Stimulated activated CD8-positive, alpha-beta memory T cell treated with anti-CD3 and anti-CD28 coated beads, Interleukin-12 subunit alpha, Interleukin-12 subunit beta, amount 100 ng/mL, for 1 hour (primary cell): ENCODE measurements around the gene CEP72.
"Not testable (repeated sequence)": the region's sequence is repeated elsewhere in the genome, so short reads cannot be mapped to it uniquely, and the experiment has no call there.

Experiments
- DNase-seq: peaks from one replicate; pipeline ENCODE4 v3.0.0-alpha.2; 2020; ENCODE audit warnings: low read depth

Gene CEP72

DNA sequence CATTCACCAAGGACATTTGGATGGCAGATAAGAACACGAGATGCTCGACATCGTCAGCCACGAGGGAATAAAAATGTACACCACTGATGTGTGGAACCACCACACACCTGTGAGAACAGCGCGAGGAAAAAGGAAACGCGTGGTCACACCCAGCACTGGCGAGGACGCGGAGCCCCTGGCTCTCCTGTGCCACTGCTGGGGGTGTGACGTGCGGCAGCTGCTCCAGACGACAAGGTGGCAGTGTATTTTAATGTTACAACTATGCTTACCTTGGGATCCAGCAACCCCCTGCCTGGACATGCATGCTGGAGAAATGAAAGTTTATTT, 13.6 kb upstream of the CEP72 start:
- DNase-seq = no peak

DNA sequence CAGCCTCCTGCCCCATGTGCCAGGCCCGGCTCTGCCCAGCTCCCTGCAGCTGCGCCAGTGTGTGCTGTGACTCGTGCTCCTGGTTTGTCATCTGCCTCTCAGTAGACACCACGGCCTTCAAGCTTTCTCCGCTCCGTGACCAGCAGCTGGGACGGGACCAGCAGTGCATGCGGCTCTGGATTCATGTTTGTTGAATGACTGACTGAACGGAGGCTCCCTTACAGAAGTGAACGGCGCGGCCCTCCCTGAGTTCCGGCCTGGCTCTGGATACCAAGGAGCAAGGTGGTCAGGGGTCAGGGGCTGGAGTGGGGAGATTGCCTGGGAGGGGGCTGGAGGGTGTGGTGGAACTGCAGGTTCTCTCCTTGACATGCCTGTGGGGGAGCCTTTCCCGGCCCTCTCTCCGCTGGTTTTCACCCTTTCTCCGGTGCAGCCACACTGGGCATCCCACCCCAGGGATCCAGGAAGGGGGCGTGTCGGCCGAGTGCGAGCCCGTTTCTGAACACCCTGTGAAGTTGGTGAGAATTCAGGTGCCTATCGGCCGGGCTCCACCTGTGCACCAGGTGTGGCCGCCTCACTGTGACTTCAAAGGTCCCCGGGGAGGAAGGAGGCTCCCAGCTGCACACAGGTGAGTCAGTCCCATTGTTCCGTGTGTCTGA, 11.1 kb upstream of the CEP72 start:
- no peak for DNase-seq

DNA sequence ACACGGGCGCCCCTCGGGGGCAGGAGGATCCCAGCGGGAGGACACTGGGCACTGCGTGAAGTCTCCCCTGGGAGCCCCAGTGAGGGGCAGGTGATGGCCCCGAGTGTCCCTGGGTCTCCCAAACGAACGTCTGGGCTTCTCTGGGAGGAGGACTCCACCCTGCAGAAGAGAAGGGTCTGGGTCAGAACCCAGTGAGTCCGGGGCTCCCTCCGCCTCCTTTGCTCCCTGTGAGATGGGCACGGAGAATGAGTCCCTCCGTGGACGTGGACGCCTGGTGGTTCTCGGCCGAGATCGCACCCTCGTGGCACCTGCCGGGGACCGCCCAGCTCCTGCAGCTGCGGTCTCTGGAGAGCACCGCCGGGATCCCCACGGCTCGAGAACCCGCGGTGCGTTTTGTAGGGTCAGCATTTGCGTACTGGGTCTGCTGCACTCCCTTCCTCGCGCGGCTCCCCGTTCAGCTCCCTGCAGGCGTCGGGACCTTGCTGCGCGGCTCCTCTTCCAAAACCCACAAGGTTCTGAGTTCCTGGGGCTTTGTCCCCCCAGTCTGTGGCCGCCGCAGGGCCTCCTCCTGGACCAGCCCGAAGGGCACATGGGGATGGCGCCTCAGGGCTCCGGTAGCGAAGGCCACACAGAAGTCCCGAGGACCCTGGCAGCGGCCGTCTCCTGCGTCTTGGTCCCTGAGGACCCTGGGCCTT, 10.2 kb upstream of the CEP72 start:
- DNase-seq = no peak

DNA sequence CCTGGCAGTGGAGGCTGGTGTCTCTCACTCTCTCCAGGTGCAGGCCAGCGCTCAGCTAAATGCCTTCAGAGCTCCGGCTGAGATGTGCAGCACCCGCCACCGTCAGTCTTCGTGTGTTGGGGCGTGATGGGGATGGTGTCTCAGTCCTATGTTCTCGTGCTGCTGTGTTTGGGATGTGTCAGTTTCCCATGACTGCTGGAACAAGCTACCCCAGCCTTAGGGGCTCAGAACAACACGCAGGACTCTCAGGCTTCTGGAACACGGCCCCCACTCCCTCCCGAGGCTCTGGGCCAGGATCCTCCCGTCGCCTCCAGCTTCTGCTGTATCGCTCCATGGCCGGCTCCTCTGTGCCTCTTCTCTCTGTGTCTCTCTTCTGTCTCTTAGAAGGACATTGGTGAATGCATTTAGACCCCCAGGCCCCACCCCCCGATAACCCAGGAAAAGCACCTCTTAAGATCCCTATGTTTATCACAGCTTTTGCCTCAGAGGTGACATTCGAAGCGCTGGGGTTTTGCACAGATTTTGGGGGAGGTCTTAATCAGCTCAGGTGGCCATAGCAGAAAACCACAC, 9.6 kb upstream of the CEP72 start:
- no peak for DNase-seq

DNA sequence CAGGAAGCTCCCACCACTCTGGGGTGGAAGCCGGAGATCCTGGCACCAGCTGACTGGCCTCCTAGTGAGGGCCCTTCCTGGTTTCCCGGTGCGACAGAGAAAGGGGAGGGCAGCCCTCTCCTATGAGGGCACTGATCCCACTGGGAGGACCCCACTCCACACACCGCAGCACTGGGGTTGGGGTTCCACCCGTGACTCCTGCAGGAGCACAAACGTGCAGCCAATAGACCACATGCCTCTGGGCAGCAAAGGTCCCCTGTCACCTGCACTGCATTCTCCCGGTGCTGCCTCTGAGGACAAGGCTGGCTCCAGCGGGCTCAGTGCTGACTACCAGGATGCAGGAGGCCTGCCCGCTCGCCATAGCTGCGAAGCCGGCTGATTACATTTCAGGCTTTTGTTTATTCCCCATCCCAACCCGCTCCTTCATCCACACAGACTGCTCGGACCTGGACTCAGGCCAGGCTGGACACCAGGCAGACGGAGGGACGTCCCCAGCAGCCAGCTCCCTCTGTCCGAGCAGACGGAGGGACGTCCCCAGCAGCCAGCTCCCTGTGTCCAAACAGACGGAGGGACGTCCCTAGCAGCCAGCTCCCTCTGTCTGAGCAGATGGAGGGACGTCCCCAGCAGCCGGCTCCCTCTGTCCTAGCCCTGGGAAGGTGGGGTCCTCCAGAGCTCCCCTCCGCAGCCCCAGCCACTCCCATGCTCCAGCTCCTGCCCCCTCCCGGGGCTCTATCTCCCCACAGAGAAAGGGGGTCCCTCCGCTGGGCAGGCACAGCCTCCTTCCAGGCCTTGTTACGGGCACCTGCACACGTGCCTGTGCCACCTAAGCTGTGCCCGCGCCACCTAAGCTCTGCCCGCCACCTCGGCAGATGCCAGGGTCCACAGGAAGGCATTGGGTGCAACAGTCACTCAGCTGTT, 8.8 kb upstream of the CEP72 start:
- no peak for DNase-seq

DNA sequence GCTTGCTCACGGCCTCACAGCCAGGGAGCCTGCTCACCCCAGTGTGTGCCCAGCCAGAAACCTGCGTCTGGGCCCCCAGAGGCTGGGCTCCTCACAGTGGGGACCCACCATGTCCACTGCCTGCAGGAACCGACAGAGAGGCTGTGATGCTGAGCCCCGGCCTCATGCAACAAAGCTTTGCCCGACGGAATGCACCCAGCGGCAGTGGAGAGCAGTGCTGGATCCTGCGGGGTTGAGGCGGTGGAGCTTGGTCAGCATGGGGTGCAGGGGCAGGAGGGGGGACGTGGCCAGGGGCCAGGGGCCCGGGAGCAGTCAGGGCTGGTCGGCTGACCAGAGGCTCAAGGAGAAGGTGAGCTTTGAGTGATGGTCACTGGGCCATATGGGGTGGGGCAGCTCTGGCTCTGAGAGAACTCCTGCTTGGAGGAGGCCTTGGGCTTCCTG, 7.7 kb upstream of the CEP72 start:
- DNase-seq = no peak

DNA sequence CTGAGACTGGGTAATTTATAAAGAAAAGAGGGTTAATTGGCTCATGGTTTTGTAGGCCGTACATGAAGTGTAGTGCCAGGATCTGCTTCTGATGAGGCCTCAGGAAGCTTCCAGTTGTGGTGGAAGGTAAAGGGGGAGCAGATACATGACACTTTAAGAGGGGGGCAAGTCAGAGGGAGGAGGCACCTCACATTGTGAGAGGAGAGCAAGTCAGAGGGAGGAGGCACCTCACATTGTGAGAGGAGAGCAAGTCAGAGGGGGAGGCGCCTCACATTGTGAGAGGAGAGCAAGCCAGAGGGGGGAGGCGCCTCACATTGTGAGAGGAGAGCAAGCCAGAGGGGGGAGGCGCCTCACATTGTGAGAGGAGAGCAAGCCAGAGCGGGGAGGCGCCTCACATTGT, 7.0 kb upstream of the CEP72 start:
- not testable (repeated sequence) for DNase-seq

DNA sequence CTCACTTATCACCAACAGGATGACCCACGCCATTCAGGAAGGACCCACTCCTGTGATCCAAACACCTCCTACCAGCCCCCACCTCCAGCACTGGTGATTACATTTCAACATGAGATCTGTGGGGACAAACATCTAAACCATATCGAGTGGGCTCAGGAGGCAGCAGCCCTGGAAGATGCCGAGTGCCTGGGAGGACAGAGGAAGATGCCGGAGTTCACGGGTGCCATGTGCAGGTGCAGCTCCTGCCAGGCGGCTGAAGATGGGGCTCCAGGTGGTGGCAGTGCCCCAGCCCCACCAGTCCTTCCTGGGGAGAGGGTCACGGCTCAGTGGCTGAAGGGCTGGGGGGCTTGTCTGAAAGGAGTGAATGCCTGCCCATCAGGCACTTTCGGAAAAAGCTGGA, 6.1 kb upstream of the CEP72 start:
- DNase-seq = no peak

DNA sequence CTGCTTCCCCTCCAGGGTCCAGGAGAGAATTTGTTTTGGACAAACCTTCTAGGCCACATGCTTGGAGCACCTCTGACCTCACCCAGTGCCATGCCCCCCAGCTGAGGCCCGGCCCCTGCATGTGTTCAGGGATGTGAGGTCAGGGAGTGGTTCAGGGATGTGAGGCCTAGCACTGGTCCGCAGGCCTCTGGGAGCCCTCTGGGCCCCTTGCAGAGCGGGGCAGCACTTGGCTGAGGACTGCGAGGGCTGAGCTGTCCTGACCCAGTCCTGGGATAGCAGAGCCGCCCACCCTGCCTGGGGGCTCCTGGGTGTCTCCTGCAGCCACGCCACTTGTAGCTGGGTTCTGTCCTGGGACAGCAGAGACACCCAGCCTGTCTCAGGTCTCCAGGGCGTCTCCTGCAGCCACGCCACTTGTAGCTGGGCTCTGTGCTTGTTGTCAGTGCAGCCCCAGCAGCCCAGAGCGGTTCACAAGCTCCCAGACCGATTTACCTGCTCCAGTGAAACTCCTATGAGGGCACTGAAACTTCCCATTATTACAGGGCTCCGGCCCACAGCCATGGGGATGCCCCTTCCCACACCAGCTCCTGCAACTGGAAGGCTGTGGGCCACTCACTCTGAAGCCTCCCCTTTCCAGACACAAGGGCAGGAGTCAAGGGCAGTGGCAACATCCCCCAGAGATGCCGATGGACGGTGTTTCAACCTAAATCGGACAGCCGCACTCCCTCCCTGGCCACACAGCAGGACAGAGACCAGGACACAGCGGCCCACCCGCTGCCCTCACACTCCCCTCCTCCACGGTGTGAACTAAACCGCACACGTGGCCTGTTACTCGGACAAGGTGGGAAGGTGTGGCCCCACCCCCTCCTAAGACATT, 5.4 kb upstream of the CEP72 start:
- DNase-seq = no peak

DNA sequence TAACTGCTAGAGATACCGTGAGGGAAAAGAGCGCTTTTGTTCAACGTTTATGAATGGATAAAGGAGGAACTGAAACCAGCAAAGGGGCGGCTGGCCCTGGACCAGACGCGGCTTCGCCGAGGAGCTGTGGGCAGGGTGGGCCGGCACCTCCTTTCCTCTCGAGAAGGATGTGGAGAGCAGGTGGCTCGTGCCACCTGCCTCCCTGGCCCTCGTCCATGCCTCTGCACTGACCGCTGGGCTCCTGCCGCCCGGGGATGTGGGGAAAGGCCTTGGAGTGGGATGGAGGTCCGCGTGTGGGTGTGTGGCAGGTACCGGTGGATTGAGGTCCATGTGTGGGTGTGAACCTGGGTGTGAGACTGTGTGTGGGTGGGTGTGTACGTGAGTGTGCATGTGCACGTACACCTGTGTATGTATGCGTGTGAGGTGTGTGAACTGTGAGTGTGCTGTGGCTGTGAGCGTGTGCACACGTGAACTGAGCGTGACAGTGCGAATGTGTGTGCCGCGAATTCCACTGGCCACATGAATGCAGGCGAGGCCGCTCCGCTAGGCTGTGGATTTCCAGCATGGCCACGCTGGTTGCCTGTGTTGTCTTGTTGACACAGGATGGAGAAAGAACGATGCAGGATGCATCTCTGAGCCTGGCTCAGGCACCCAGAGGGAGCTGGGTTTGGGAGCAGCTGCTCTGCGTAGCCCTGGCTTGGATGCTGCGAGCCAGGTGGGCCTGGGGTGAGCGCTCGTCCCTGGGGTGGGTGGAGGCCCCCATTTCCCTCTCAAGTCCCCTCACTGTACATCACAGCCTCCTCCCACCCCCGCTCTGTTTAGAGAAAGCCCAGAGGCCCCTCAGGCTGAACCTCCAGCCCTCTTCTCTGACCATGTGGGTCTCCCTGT, 4.4 kb upstream of the CEP72 start:
- no peak for DNase-seq

DNA sequence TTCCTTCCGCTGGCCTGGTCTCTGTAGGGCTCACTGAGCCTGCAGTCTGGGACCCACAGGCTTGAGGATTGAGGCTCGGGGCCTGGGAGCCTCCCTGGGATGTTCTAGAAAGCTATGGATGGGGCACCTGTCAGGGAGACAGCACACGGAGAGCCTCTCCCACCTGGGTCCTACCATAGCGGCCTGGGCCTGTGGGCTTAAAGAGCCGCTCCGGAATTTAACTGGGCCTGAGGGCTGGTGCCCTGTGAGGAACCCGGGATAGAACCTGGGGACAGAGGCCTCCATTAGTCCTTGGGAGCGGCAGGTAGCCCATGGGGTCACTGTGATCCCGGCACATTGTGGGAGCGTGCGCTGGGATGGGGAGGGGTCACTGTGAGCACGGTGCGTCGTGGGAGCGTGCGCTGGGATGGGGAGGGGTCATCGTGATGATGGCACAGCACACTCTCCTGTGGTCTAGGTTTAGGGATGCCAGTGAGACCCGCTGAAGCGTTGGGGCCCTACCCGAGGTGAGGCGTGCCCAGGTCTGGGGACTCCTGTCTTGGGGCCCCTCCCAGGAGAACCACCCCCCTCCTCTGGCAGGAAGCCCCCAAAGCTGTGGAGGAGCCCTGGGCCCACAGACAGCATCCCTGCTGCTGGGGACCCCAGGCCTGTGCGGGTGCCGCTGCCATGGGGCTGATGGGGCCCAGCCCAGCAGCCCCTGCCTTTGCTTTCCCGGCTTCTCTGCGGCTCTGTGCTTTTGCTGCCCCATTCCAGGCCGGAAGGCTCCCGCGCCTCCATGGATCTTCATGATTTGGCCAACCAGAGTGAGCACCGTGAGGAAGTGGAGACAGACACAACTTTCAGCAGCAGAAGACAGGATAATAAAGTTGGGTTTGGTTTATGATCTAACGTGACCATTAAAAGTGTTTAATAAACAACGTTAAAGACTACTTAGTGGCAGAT, 3.4 kb upstream of the CEP72 start:
- DNase-seq = no peak

DNA sequence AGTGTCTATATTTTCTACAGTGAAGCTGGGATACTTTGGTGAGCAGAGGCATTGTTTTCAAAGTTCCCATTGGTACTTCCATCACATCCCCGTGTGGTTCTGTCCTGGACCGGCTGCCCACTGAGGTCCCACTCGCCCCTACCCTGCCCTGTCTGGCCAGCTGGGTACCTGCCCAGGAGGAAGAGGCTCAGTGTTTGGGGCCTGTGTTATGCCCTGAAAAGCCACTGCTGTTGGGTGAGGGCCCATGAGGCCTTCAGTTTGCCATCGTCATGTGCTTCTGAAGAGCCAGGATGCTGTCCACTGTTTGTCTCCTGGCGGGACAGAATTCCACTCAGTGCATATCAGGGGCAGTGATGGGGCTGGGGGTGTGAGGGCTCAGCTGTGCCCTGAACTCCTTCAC, 2.6 kb upstream of the CEP72 start:
- no peak for DNase-seq

DNA sequence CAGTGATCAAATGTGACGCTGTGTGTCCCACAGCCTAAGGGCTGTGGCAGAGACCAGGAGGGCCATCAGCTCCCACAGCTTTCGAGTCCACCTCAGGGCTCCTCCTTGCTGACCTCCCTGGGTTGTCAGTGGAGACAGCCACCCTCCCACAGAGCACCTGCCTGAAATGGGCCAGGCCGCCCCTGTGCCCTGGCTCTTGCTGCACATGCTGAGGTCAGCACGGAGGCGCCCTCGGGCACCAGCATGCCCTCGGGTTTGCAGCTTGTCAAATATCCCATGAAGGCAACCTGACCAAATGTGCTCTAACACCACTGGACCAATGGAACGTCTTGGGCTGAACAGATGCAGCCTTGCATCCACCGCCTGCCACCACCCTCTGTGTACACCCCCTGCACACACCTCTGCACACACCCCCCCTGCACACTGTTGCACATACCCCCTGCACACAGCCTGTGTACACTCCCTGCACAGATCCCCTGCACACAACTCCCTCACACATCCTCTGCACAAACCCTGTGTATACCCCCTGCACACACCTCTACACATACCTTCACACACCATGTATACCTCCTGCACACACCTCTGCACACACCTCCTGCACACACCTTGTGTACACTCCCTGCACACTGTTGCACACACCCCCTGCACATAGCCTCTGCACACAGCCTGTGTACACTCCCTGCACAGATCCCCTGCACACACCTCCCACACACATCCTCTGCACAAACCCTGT, 2.0 kb upstream of the CEP72 start:
- DNase-seq = no peak

DNA sequence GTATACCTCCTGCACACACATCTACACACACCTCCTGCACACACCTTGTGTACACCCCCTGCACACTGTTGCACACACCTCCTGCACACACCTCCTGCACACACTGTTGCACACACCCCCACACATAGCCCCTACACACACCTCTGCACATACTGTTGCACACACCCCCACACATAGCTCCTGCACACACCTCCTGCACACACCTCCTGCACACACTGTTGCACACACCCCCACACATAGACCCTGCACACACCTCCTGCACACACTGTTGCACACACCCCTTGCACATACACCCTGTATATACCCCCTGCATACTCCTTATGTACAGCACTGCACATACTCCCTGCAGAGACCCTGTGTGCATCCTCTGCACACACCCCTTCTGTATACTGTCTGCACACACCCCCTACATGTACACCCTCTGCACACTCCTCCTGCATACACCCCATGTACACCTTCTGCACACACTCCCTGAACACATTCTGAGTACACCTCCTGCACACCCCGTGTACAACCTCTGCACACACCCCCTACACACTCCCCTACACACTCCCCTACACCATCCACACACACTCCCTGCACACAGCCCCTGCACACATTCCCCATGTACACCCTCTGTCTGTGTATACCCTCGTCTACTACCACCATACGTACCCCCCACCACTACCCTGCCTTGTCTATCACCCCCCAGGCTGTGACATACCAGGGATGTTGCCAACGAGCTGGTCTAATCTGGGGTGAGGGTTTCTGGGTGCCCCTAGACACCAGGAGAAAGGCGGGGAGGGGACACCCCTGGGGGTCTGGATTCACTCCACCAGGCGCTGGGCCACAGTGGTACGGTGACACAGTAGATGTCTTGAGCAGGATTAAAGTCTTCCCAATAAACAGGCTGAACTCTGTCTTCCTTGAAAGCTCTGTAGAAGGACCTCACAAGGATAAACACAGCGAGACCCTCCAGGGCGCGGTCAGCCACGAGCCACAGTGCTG, 1.1 kb upstream of the CEP72 start:
- DNase-seq = no peak

DNA sequence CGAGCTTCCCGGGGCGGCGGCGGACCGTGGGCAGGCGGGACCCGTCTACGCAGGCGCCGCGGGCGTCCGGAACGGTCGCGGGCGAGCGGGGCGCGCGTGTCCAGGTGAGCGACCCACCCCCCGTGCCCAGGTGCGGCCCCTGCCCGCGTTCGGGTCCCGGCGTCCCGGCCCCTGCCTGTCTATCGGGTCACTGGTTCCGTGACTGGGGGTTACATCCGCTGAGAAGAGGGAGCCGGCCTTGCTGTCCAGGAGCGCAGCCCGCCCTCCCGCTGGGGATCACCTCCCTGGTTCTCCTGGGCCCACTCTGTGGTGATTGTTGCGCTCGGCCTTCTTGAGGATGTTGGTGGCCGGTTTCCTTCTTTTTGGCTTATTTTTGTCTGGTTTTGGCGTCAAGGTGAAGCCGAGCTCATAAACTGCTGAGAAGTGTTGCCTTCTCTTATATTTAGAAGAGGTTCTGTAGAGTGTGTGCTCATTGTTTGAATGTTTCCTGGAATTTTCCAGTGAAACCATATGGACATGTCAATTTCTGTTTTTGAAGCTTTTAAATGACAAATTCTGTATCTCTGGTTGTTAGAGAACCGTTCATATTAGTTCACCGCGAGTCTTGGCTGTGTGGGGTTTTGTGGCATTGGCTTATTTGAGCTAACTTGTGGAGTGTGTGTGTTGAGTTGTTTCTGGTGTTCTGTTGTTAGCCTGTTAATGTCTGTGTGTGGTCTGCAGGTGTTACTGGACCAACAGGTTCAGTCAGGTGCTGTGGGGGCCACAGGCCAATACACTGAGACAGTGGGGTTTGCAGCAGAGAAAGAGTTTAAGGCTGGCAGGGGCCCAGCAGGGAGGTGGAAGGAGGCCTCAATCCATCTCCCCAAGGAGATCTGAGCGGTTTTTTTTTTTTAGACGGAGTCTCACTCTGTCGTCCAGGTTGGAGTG, 621 bp downstream of the CEP72 start:
- no peak for DNase-seq

DNA sequence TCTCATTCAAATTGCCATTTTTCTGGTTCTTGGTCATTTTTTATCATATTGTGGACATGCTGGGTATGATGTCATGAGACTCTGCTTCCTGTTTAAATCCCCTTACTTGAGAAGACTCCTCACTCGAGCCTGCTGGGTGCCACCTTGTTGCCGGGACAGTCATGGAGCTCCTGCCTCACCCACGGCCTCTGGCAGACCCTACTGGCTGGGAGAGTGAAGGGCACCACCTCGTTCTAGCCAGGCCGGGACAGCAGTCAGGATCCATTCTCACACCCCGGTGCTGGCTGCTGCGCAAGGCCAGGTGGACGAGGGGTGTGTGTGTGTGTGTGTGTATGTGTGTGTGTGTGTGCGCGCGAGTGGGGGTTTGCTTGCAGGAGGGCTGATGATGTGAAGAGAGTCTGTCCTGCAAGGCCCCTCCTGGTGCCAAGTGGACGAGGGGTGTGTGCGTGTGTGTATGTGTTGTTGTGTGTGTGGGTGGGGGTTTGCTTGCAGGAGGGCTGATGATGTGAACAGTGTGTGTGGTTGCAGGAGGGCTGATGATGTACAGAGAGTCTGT, 4.4 kb downstream of the CEP72 start:
- no peak for DNase-seq
